ENCODE measurements around the gene TIAM1. TPM values are rescaled to one million over a fixed set of nuclear protein-coding genes. Genes with fewer than 3 reads are reported as not detected.

The TIAM1 gene
- total RNA-seq, 4 donors from 2014 or later, result 51.0 to 105 (median 85.6) TPM

DNA sequence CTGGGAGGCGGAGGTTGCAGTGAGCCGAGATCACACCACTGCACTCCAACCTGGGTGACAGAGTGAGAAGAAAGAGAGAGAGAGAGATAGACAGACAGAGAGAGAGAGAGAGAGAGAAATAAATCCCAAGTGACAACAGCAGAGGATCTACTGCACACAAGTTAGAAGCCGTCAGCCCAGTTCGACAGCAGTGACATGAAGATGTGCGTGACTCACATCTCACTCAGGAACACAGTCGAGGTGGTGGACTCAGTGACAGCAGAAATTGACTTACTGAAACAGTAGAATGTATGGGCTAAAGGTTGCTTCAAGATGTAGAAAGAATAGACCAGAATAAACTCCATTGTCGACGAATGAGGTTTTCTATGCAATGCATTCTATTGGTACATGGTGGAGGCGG lies 228.8 kb downstream of the TIAM1 start:
- Histone ChIP-seq H3K4me1 (peaks cover 3 to 19% (median 6%) of the 10 kb centered on the region in 3 donors), H3K36me3 (peaks cover 0 to 20% (median 3%) of the 10 kb centered on the region in 3 donors), H3K9me3 (no peaks in the 10 kb centered on the region), H3K27ac (no peak overlapping the region), H3K4me3 (no peak overlapping the region), H3K27me3 (no peaks in the 10 kb centered on the region)
- TF ChIP-seq POLR2A (IDR thresholded peaks at IDR 0.05), result no peak
- TF ChIP-seq, protein P1, sequence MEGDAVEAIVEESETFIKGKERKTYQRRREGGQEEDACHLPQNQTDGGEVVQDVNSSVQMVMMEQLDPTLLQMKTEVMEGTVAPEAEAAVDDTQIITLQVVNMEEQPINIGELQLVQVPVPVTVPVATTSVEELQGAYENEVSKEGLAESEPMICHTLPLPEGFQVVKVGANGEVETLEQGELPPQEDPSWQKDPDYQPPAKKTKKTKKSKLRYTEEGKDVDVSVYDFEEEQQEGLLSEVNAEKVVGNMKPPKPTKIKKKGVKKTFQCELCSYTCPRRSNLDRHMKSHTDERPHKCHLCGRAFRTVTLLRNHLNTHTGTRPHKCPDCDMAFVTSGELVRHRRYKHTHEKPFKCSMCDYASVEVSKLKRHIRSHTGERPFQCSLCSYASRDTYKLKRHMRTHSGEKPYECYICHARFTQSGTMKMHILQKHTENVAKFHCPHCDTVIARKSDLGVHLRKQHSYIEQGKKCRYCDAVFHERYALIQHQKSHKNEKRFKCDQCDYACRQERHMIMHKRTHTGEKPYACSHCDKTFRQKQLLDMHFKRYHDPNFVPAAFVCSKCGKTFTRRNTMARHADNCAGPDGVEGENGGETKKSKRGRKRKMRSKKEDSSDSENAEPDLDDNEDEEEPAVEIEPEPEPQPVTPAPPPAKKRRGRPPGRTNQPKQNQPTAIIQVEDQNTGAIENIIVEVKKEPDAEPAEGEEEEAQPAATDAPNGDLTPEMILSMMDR (IDR thresholded peaks at IDR 0.05), result no peak
- no peak for DNase-seq
- WGBS, 2 donors, result 77 to 87% methylated on average over 9 of the region's 9 CpGs
- intact Hi-C loops (cut with DNase I), result no loop called here

DNA sequence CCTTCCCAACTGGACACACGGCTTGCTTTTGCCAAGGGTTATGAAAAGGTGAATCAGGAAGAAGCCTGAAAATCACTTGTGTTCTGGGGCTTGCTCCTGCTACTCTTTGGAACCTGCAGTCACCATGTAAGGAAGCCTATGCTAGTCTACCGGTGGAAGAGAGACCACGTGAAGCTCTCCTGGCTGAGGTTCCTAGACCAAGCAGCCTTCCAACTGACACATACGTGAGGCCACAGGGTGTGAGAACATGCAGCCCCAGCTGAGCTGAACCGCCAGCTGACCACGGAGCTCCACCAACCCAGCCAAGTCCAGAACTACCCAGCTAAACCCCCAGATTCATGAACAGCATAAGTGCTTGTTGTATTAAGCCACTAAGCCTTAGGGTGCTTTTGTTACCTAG lies 233.0 kb downstream of the TIAM1 start:
- H3K36me3 ChIP-seq, result no peaks in the 10 kb centered on the region
- WGBS, 2 donors, result 82 to 85% methylated on average over 6 of the region's 6 CpGs
- no peaks in the 10 kb centered on the region for H3K27me3 ChIP-seq
- H3K27ac ChIP-seq, result no peak overlapping the region
- no peak for DNase-seq
- TF ChIP-seq, protein P1 (IDR thresholded peaks at IDR 0.05), result no peak
- no peak for TF ChIP-seq POLR2A (IDR thresholded peaks at IDR 0.05)
- H3K4me1 ChIP-seq, result peaks cover 0 to 11% (median 0%) of the 10 kb centered on the region in 3 donors
- H3K9me3 ChIP-seq, result no peaks in the 10 kb centered on the region
- H3K4me3 ChIP-seq, result no peak overlapping the region
- intact Hi-C loops (cut with DNase I), result no loop called here

DNA sequence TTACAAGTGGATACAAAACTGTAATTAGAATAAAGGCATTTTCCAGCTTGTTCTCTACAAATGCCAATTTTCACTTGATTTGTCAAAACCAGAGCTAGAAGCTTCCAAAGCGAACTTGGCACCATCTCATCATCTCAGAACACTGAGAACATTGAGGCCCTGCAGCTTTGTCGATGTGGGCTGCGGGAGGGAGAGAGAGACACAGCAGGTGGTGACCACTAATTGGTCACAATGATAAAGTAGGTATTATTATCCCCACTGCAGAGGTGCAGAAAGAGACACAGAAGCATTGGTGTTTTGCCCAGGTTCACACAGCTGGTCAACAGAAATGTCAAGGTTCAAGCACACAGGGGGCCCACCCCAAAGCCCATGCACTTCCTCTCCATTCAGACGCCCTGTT lies 233.6 kb downstream of the TIAM1 start:
- Histone ChIP-seq H3K27ac (no peak overlapping the region), H3K4me1 (peaks cover 0 to 7% (median 0%) of the 10 kb centered on the region in 3 donors), H3K4me3 (no peak overlapping the region), H3K36me3 (no peaks in the 10 kb centered on the region), H3K9me3 (no peaks in the 10 kb centered on the region), H3K27me3 (no peaks in the 10 kb centered on the region)
- DNase-seq, result no peak
- 71 to 72% methylated on average over 4 of the region's 4 CpGs for WGBS, 2 donors
- no peak for TF ChIP-seq POLR2A (IDR thresholded peaks at IDR 0.05)
- TF ChIP-seq, protein P1 (IDR thresholded peaks at IDR 0.05), result no peak
- intact Hi-C loops (cut with DNase I), result no loop called here

DNA sequence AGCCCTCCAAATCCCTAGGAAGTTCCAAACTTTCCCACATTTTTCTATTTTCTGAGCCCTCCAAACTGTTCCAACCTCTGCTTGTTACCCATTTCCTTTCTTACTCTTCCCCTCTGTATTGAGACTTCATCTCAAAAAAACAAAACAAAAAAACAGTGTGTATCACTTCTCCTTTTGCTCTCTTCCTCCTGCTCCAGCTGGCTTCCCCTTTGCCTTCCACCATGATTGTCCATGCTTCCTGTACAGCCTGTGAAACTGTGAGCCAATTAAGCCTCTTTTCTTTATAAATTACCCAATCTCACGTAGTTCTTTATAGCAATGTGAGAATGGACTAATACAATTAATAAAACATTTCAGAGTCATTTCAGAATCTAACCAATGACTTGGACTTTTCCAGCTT lies 236.2 kb downstream of the TIAM1 start:
- WGBS, 2 donors, result 41 to 77% methylated on average over 1 of the region's 1 CpG
- intact Hi-C loops (cut with DNase I), result loop anchor here (10.0 kb wide), 1 partner anchor 477 kb away; no protein-coding TSS in a partner anchor
- Histone ChIP-seq H3K4me3 (no peak overlapping the region), H3K36me3 (no peaks in the 10 kb centered on the region), H3K27ac (peak overlapping the region in 1 of 4 donors; percentile 17), H3K27me3 (no peaks in the 10 kb centered on the region), H3K9me3 (no peaks in the 10 kb centered on the region), H3K4me1 (peaks cover 0 to 5% (median 0%) of the 10 kb centered on the region in 3 donors)
- no peak for DNase-seq
- TF ChIP-seq POLR2A (IDR thresholded peaks at IDR 0.05), result no peak
- TF ChIP-seq, protein P1 (IDR thresholded peaks at IDR 0.05), result no peak

DNA sequence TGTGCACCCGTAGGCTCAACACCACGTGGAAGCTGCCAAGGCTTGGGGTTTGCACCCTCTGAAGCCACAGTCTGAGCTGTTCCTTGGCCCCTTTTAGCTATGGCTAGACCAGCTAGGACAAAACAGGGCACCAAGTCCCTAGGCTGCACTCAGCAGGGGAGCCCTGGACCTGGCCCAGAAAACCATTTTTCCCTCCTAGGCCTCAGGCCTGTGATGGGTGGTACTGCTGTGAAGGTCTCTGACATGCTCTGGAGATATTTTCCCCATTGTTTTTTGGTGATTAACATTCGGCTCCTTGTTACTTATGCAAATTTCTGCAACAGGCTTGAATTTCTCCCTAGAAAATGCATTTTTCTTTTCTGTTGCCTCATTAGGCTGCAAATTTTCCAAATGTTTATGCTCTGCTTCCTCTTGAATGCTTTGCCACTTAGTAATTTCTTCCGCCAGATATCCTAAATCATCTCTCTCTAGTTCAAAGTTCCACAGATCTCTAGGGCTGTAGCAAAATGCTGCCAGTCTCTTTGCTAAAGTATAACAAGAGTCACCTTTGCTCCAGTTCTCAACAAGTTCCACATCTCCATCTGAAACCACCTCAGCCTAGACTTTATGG lies 236.8 kb downstream of the TIAM1 start:
- 73 to 81% methylated on average over 2 to 4 of the region's 4 CpGs for WGBS, 2 donors
- H3K36me3 ChIP-seq, result no peaks in the 10 kb centered on the region
- no peak for DNase-seq
- intact Hi-C loops (cut with DNase I), result loop anchor here (10.0 kb wide), 1 partner anchor 478 kb away; no protein-coding TSS in a partner anchor
- no peaks in the 10 kb centered on the region for H3K9me3 ChIP-seq
- peaks cover 0 to 5% (median 0%) of the 10 kb centered on the region in 3 donors for H3K4me1 ChIP-seq
- peak overlapping the region in 1 of 4 donors; percentile 7 for H3K27ac ChIP-seq
- TF ChIP-seq, protein P1 (IDR thresholded peaks at IDR 0.05), result no peak
- no peak for TF ChIP-seq POLR2A (IDR thresholded peaks at IDR 0.05)
- no peak overlapping the region for H3K4me3 ChIP-seq
- H3K27me3 ChIP-seq, result no peaks in the 10 kb centered on the region
